HepG2 (cell line): Measurements from ENCODE around the gene H3-3A. TPM values are rescaled to one million over a fixed set of nuclear protein-coding genes. Genes with fewer than 3 reads are reported as not detected.

ENCODE experiments used
- ATAC-seq: fragments of 200-7000 bp; cut with Tn5 transposase; 3 replicates; pipeline ENCODE4 v1.9.1; 2020; ENCODE audit warnings: mild to moderate bottlenecking, moderate library complexity
- BruUV-seq: library from RNA; stranded (reverse); fragments of 400-500 nt; replicated peaks from 2 replicates; lab custom pipeline; 2021; lab: Mats Ljungman, UMichigan
- CTCF ChIA-PET: fragments of 300-600 bp; formaldehyde crosslinking; extraction: SDS; loops from one replicate; lab custom pipeline; 2021; ENCODE audit warnings: low total read pairs, inconsistent platforms, low intra/inter-chr PET ratio; lab: Yijun Ruan, JAX
- POLR2A ChIA-PET: fragments of 350-600 bp; sonication (Branson Sonifier 250); formaldehyde crosslinking; loops from one replicate; lab custom pipeline; 2020; ENCODE audit warnings: antibody characterized with exemption, inconsistent platforms; lab: Yijun Ruan, JAX
- DNase-seq: peaks from one replicate; pipeline ENCODE4 v3.0.0-alpha.2; 2015; ENCODE audit warnings: low spot score
- FAIRE-seq: peaks from 3 replicates; lab custom pipeline; 2011; peaks lifted over from hg19 to GRCh38; lab: Jason Lieb, UNC
- H2AFZ ChIP-seq: one replicate; pipeline ENCODE4 v1.6.1; 2011; ENCODE audit warnings: low read length, inconsistent platforms
- H3K27ac ChIP-seq: fragments of 300-600 bp; 3 replicates; pipeline ENCODE4 v1.8.0; 2011; ENCODE audit warnings: mixed run types, mild to moderate bottlenecking, mixed read lengths, low read length, inconsistent platforms; ENCODE audit not compliant: insufficient read depth; ENCODE audit errors: extremely low read length
- H3K27me3 ChIP-seq, 2 experiments: fragments of 200-600 bp in 1 of 2; 2 replicates in 1 of 2; 3 replicates in 1 of 2; pipeline versions ENCODE4 v1.6.0 to v1.8.0; 2011; ENCODE audit warnings: low read length in 2 of 2, mild to moderate bottlenecking in 2 of 2, moderate library complexity in 2 of 2, inconsistent platforms in 1 of 2; ENCODE audit not compliant: insufficient read depth in 2 of 2, control insufficient read depth in 1 of 2
- H3K36me3 ChIP-seq, 2 experiments: fragments of 200-600 bp in 1 of 2; replicated peaks in 1 of 2; 2 replicates in 1 of 2; 3 replicates in 1 of 2; pipeline versions ENCODE4 v1.5.1 to v1.8.0; 2011; ENCODE audit warnings: low read length in 2 of 2, inconsistent platforms in 1 of 2; ENCODE audit not compliant: insufficient read depth in 2 of 2, control insufficient read depth in 1 of 2
- H3K4me1 ChIP-seq: 2 replicates; pipeline ENCODE4 v1.5.1; 2012; ENCODE audit warnings: low read length, inconsistent platforms; ENCODE audit not compliant: insufficient read depth
- H3K4me2 ChIP-seq: 2 replicates; pipeline ENCODE4 v1.6.0; 2011; ENCODE audit warnings: low read depth, low read length, inconsistent platforms
- H3K4me3 ChIP-seq, 3 experiments: fragments of 200-600 bp in 1 of 3; sonication (generic), shearing (Covaris generic) in 1 of 3; replicated peaks in 1 of 3; 2 replicates each; pipeline ENCODE4 v1.5.1; 2011 to 2016; ENCODE audit warnings: low read length in 3 of 3, inconsistent platforms in 2 of 3, low read depth in 2 of 3, mild to moderate bottlenecking in 2 of 3, control low read depth in 1 of 3, mixed read lengths in 1 of 3; ENCODE audit not compliant: insufficient read depth in 1 of 3
- H3K79me2 ChIP-seq: one replicate; pipeline ENCODE4 v1.6.1; 2011; ENCODE audit warnings: low read length, inconsistent platforms; ENCODE audit not compliant: insufficient read depth
- H3K9ac ChIP-seq: 2 replicates; pipeline ENCODE4 v1.6.0; 2011; ENCODE audit warnings: mild to moderate bottlenecking, low read depth, low read length, inconsistent platforms; ENCODE audit not compliant: insufficient read depth
- H3K9me3 ChIP-seq: 2 replicates; pipeline ENCODE4 v1.5.1; 2012; ENCODE audit warnings: mild to moderate bottlenecking, low read length
- H4K20me1 ChIP-seq: 2 replicates; pipeline ENCODE4 v1.6.0; 2011; ENCODE audit warnings: inconsistent platforms, mild to moderate bottlenecking, low read length, moderate library complexity; ENCODE audit not compliant: insufficient read depth
- CHD4 ChIP-seq: fragments of 200-600 bp; sonication (generic); IDR thresholded peaks from 2 replicates; pipeline ENCODE4 v1.7.0; 2017; ENCODE audit warnings: mild to moderate bottlenecking, low read length, borderline replicate concordance
- DZIP1 ChIP-seq: sonication (generic); formaldehyde crosslinking; IDR thresholded peaks from 2 replicates; pipeline ENCODE4 v1.5.0; 2020; ENCODE audit warnings: mild to moderate bottlenecking, missing genetic modification reagents
- MIXL1 ChIP-seq: IDR thresholded peaks from 2 replicates; pipeline ENCODE4 v1.6.1; 2016
- RBFOX2 ChIP-seq: fragments of 200-400 bp; formaldehyde crosslinking; IDR thresholded peaks from 2 replicates; pipeline ENCODE4 v1.6.1; 2017; ENCODE audit warnings: low read depth, mild to moderate bottlenecking, low read length
- SAP130 ChIP-seq: IDR thresholded peaks from 2 replicates; pipeline ENCODE4 v1.6.1; 2016; ENCODE audit warnings: low read depth
- SMC3 ChIP-seq: IDR thresholded peaks from 2 replicates; pipeline ENCODE4 v1.6.1; 2011; ENCODE audit warnings: low read length, improper control_type of control experiment
- SP4 ChIP-seq: sonication (generic); formaldehyde crosslinking; IDR thresholded peaks from 2 replicates; pipeline ENCODE4 v1.8.1; 2023; ENCODE audit warnings: mild to moderate bottlenecking, missing genetic modification reagents
- STAG1 ChIP-seq: sonication (generic); formaldehyde crosslinking; IDR thresholded peaks from 2 replicates; pipeline ENCODE4 v1.4.0; 2020; ENCODE audit warnings: missing genetic modification reagents
- ZFP36L1 ChIP-seq: sonication (generic); formaldehyde crosslinking; IDR thresholded peaks from 2 replicates; pipeline ENCODE4 v1.8.0; 2022; ENCODE audit warnings: mild to moderate bottlenecking, missing genetic modification reagents, moderate library complexity
- ZNF740 ChIP-seq: sonication (generic); formaldehyde crosslinking; IDR thresholded peaks from 2 replicates; pipeline ENCODE4 v1.4.0; 2020; ENCODE audit warnings: missing genetic modification reagents
- WGBS: methylation state at CpG from one replicate; pipeline ENCODE4 v1.1.6; 2017; ENCODE audit warnings: low lambda C conversion rate; 5-methylcytosine and 5-hydroxymethylcytosine counted together
- in situ Hi-C: cut with HindIII; loops from 2 replicates; pipeline ENCODE4 v1.10.0; 2017; ENCODE audit warnings: low pct_unique_long_range_greater_than_20kb; ENCODE audit not compliant: extremely low pct_ligation_motif_present
- intact Hi-C: fragments of 100-400 bp; cut with micrococcal nuclease; formaldehyde crosslinking; loops from one replicate; pipeline ENCODE4 v1.10.0; 2022; ENCODE audit not compliant: unreplicated experiment
- polyA plus RNA-seq, 8 experiments: library from polyadenylated mRNA; depleted of rRNA in 3 of 8; stranded (reverse) in 7 of 8; unstranded in 1 of 8; fragments of >200 nt; fragmentation: Illumina TruSeq in 4 of 8; extraction: Trizol in 4 of 8; gene quantifications; 2 replicates each; pipeline versions ENCODE4 v1.2.1 to v1.2.3, GENCODE V29; 2011 to 2016; ENCODE audit warnings: low read depth in 4 of 8, missing spikeins in 1 of 8, mixed read lengths in 1 of 8; ENCODE audit not compliant: insufficient read depth in 1 of 8
- total RNA-seq, 5 experiments: library from RNA; depleted of rRNA; stranded (reverse); fragments of >200 nt; fragmentation: Illumina TruSeq; extraction: Trizol; gene quantifications; 2 replicates each; pipeline ENCODE4 v1.2.3, GENCODE V29; 2016; ENCODE audit warnings: low read depth in 1 of 5
- TF ChIP-seq, protein P1 (sequence below): sonication (generic); formaldehyde crosslinking; IDR thresholded peaks from 2 replicates; pipeline ENCODE4 v1.5.0; 2020; ENCODE audit warnings: mild to moderate bottlenecking, missing genetic modification reagents, moderate library complexity
- TF ChIP-seq, protein P2 (sequence below), 2 experiments: sonication (generic) in 1 of 2; formaldehyde crosslinking in 1 of 2; IDR thresholded peaks; 2 replicates each; pipeline versions ENCODE4 v1.4.0 to v1.6.1; 2018 to 2020; ENCODE audit warnings: missing genetic modification reagents in 2 of 2, borderline replicate concordance in 1 of 2, low read depth in 1 of 2, mild to moderate bottlenecking in 1 of 2, missing biosample characterization in 1 of 2
- TF ChIP-seq, protein P3 (sequence below): IDR thresholded peaks from 2 replicates; pipeline ENCODE4 v1.6.1; 2012; ENCODE audit warnings: low read depth, low read length, improper control_type of control experiment

H3-3A gene
- total and polyA plus RNA-seq, 2 of the 13 experiments (the other 11 are each of a cell fraction or from before 2014, with no cell fraction given), result 221 to 320 TPM

- peaks cover 54% of the 10 kb centered on the region for H4K20me1 ChIP-seq
- peak; percentile 56 for DNase-seq
- peaks cover 69% of the 10 kb centered on the region for H3K79me2 ChIP-seq
- peak overlapping the region; percentile 10 for H3K27ac ChIP-seq
- no peaks in the 10 kb centered on the region for H3K9me3 ChIP-seq
- peak; percentile 4 for FAIRE-seq
- no peak overlapping the region for H2AFZ ChIP-seq
- CTCF ChIA-PET, result interaction anchor here (1.5 to 3.3 kb wide), 2 partner anchors 56 to 78 kb away, joined by 3 to 32 read pairs; no protein-coding TSS in a partner anchor
- intact Hi-C loops (loop anchor here (2.0 to 5.0 kb wide), 2 partner anchors 38 to 56 kb away; no protein-coding TSS in a partner anchor), in situ Hi-C loops (no loop called here)
- peaks cover 8 to 45% of the 10 kb centered on the region in 2 experiments for H3K36me3 ChIP-seq
- H3K9ac ChIP-seq, result peak overlapping the region; percentile 51
- H3K27me3 ChIP-seq, result no peaks in the 10 kb centered on the region; a peak in 1 of 5 replicates
- TF ChIP-seq RBFOX2, result 0 out of 2 replicates have a peak, but pooled peaks have one; percentile 7
- peak; percentile 47; the same call in 1 of the 2 replicates for TF ChIP-seq SMC3
- TF ChIP-seq, protein P1, sequence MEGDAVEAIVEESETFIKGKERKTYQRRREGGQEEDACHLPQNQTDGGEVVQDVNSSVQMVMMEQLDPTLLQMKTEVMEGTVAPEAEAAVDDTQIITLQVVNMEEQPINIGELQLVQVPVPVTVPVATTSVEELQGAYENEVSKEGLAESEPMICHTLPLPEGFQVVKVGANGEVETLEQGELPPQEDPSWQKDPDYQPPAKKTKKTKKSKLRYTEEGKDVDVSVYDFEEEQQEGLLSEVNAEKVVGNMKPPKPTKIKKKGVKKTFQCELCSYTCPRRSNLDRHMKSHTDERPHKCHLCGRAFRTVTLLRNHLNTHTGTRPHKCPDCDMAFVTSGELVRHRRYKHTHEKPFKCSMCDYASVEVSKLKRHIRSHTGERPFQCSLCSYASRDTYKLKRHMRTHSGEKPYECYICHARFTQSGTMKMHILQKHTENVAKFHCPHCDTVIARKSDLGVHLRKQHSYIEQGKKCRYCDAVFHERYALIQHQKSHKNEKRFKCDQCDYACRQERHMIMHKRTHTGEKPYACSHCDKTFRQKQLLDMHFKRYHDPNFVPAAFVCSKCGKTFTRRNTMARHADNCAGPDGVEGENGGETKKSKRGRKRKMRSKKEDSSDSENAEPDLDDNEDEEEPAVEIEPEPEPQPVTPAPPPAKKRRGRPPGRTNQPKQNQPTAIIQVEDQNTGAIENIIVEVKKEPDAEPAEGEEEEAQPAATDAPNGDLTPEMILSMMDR (CRISPR knock-in tag), result peak; percentile 76
- peak; percentile 58 for TF ChIP-seq STAG1 (CRISPR knock-in tag)
- TF ChIP-seq MIXL1 (CRISPR knock-in tag), result 0 out of 2 replicates have a peak, but pooled peaks have one; percentile 26
- TF ChIP-seq, protein P2, sequence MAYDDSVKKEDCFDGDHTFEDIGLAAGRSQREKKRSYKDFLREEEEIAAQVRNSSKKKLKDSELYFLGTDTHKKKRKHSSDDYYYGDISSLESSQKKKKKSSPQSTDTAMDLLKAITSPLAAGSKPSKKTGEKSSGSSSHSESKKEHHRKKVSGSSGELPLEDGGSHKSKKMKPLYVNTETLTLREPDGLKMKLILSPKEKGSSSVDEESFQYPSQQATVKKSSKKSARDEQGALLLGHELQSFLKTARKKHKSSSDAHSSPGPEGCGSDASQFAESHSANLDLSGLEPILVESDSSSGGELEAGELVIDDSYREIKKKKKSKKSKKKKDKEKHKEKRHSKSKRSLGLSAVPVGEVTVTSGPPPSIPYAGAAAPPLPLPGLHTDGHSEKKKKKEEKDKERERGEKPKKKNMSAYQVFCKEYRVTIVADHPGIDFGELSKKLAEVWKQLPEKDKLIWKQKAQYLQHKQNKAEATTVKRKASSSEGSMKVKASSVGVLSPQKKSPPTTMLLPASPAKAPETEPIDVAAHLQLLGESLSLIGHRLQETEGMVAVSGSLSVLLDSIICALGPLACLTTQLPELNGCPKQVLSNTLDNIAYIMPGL (CRISPR knock-in tag; IDR thresholded peaks at IDR 0.05; ENCODE audit: borderline replicate concordance in 1 of 2, low read depth in 1 of 2), result peak in 1 of 2 experiments; percentile 32; a peak in 1 of 4 replicates
- no peak for TF ChIP-seq SP4 (CRISPR knock-in tag)
- 0 out of 2 replicates have a peak, but pooled peaks have one; percentile 3 for TF ChIP-seq SAP130 (CRISPR knock-in tag)
- no peak for TF ChIP-seq ZNF740
- no peak for TF ChIP-seq DZIP1 (CRISPR knock-in tag)
- TF ChIP-seq, protein P3, sequence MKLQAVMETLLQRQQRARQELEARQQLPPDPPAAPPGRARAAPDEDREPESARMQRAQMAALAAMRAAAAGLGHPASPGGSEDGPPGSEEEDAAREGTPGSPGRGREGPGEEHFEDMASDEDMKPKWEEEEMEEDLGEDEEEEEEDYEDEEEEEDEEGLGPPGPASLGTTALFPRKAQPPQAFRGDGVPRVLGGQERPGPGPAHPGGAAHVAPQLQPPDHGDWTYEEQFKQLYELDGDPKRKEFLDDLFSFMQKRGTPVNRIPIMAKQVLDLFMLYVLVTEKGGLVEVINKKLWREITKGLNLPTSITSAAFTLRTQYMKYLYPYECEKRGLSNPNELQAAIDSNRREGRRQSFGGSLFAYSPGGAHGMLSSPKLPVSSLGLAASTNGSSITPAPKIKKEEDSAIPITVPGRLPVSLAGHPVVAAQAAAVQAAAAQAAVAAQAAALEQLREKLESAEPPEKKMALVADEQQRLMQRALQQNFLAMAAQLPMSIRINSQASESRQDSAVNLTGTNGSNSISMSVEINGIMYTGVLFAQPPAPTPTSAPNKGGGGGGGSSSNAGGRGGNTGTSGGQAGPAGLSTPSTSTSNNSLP, result peak; percentile 65; the same call in 1 of the 2 replicates
- 0 out of 2 replicates have a peak, but pooled peaks have one; percentile 0 for TF ChIP-seq CHD4
- TF ChIP-seq ZFP36L1, result 0 out of 2 replicates have a peak, but pooled peaks have one; percentile 26
- BruUV-seq, result no TSS peak
- H3K4me1 ChIP-seq, result peaks cover 39% of the 10 kb centered on the region
- POLR2A ChIA-PET, result interaction anchor here (0.5 to 1.5 kb wide), 11 partner anchors 9 to 262 kb away, joined by 3 to 12 read pairs (median 3); partner anchors contain the start of gene SDE2
- peak overlapping the region; percentile 78 for H3K4me2 ChIP-seq
- no peak for ATAC-seq
- peak overlapping the region; percentile 89 to 97 (median 95); a peak in 5 of 6 replicates for H3K4me3 ChIP-seq
- WGBS, result 5% methylated on average over 5 of the region's 5 CpGs
These were observed 2.3 kb downstream of the H3-3A start for GRCh38 chr1:226064816-226065248.
